Neural progenitor cell (in vitro differentiated cells): Measurements from ENCODE around the gene BNIP3.

Experiments used
- EZH2 ChIP-seq: fragments of 200-600 bp; sonication (generic); IDR thresholded peaks from 2 replicates; pipeline ENCODE4 v1.6.1; 2017; ENCODE audit warnings: antibody characterized with exemption, mild to moderate bottlenecking, moderate library complexity
- EZH2phosphoT487 ChIP-seq: fragments of 200-600 bp; sonication (generic); IDR thresholded peaks from 2 replicates; pipeline ENCODE4 v1.6.1; 2017; ENCODE audit warnings: antibody characterized with exemption
- TF ChIP-seq, protein P1 (sequence below): fragments of 200-600 bp; sonication (generic); IDR thresholded peaks from 2 replicates; pipeline ENCODE4 v1.5.1; 2017; ENCODE audit warnings: antibody characterized with exemption, mild to moderate bottlenecking

DNA sequence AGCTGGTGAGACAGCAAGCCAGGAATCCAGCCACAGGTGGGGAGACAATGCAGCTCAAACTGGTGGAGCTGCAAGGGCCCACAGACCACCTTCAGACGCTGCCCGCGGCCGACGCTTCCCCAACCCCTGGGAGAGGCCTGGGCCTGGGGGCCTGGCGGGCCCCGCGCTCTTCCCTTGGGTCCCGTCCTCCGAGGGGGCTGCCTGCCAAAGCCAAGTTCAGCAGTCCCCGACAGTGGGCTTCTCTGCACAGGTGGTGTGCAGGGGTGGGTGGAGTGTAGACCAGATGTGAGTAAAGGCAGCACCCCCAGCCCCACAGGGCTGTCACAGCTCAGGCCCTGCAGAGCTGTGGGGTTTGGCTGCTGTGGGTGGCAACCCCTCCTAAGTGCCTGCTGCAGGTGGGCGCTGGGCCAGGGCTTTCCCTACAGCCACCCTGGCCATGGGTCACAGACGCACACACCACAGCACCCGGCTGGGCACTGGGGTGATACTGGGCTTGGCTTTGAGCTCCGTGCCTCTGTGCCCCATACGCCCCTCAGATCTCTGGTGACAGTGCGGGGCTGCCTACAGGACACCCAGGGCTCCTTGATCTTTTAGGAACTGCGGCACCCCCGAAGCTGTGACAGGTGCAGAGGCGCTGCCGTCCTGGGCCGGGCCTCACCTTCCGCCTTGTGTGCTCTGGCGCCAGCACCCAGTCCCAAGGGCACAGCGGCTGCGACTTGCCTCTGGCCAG, 20.5 kb downstream of the BNIP3 start:
- TF ChIP-seq, protein P1, sequence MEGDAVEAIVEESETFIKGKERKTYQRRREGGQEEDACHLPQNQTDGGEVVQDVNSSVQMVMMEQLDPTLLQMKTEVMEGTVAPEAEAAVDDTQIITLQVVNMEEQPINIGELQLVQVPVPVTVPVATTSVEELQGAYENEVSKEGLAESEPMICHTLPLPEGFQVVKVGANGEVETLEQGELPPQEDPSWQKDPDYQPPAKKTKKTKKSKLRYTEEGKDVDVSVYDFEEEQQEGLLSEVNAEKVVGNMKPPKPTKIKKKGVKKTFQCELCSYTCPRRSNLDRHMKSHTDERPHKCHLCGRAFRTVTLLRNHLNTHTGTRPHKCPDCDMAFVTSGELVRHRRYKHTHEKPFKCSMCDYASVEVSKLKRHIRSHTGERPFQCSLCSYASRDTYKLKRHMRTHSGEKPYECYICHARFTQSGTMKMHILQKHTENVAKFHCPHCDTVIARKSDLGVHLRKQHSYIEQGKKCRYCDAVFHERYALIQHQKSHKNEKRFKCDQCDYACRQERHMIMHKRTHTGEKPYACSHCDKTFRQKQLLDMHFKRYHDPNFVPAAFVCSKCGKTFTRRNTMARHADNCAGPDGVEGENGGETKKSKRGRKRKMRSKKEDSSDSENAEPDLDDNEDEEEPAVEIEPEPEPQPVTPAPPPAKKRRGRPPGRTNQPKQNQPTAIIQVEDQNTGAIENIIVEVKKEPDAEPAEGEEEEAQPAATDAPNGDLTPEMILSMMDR: no peak
- no peak for TF ChIP-seq EZH2phosphoT487
- no peak for TF ChIP-seq EZH2
